Upper lobe of right lung (tissue), 1 donor: ENCODE measurements around the gene PUM2. TPM values are rescaled to one million over a fixed set of nuclear protein-coding genes. Genes with fewer than 3 reads are reported as not detected.

Experiments
- ATAC-seq: fragments of 200-7000 bp; cut with Tn5 transposase; one replicate; pipeline ENCODE4 v1.9.1; 2020; ENCODE audit warnings: mild to moderate bottlenecking, moderate library complexity
- DNase-seq: peaks from one replicate; pipeline ENCODE4 v3.0.0-alpha.2; 2020
- H3K27ac ChIP-seq: fragments of 200-600 bp; one replicate; pipeline ENCODE4 v1.8.0; 2022
- H3K27me3 ChIP-seq: fragments of 200-600 bp; one replicate; pipeline ENCODE4 v1.8.0; 2022; ENCODE audit warnings: mild to moderate bottlenecking
- H3K36me3 ChIP-seq: fragments of 200-600 bp; one replicate; pipeline ENCODE4 v1.8.0; 2022
- H3K4me1 ChIP-seq: fragments of 200-600 bp; one replicate; pipeline ENCODE4 v1.8.0; 2022
- H3K4me3 ChIP-seq: fragments of 200-600 bp; one replicate; pipeline ENCODE4 v1.8.0; 2022; ENCODE audit warnings: mild to moderate bottlenecking
- H3K9me3 ChIP-seq: fragments of 200-600 bp; one replicate; pipeline ENCODE4 v1.8.0; 2022
- intact Hi-C: fragments of 100-400 bp; cut with DNase I; formaldehyde crosslinking; loops from one replicate; pipeline ENCODE4 v1.11.0; 2022
- total RNA-seq: library from RNA; stranded (reverse); fragmentation: NEBNext Ultra II Directional; extraction: Animal tissue kit (Norgen Biotek cat#: 25700); gene quantifications from one replicate; pipeline ENCODE4 v1.2.1, GENCODE V29; 2021
- TF ChIP-seq, protein P1 (sequence below): fragments of 200-600 bp; IDR thresholded peaks from one replicate; pipeline ENCODE4 v1.8.0; 2022; ENCODE audit warnings: antibody characterized with exemption
- donor health status: DM: no; HTN: yes; CAD: no; lungs with severe emphysema.

The PUM2 gene
- total RNA-seq, 1 donor from 2014 or later: 116 TPM

DNA sequence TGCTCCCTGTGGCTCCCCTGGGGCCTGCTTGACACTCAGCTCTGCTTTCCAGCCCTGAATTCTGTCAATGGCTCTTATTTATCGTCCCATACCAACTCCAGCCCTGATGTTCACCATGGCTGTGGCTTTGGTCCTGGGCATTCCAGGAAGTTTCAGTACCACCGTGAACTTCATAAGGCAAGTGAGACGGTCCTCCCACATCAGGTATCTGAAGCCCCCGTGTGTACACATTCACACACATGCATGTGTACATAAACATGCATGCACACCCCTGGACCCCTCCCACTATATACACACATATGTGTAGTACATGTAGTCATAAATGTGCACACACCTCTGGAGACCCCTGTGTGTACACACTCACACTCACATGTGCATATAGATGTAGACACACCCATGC is 43.3 kb upstream of the PUM2 start:
- Histone ChIP-seq H3K36me3 (no peaks in the 10 kb centered on the region), H3K27me3 (no peaks in the 10 kb centered on the region), H3K4me1 (no peaks in the 10 kb centered on the region), H3K4me3 (no peak overlapping the region), H3K27ac (no peak overlapping the region), H3K9me3 (no peaks in the 10 kb centered on the region)
- ATAC-seq: no peak
- DNase-seq: no peak
- TF ChIP-seq, protein P1, sequence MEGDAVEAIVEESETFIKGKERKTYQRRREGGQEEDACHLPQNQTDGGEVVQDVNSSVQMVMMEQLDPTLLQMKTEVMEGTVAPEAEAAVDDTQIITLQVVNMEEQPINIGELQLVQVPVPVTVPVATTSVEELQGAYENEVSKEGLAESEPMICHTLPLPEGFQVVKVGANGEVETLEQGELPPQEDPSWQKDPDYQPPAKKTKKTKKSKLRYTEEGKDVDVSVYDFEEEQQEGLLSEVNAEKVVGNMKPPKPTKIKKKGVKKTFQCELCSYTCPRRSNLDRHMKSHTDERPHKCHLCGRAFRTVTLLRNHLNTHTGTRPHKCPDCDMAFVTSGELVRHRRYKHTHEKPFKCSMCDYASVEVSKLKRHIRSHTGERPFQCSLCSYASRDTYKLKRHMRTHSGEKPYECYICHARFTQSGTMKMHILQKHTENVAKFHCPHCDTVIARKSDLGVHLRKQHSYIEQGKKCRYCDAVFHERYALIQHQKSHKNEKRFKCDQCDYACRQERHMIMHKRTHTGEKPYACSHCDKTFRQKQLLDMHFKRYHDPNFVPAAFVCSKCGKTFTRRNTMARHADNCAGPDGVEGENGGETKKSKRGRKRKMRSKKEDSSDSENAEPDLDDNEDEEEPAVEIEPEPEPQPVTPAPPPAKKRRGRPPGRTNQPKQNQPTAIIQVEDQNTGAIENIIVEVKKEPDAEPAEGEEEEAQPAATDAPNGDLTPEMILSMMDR: no peak
- intact Hi-C loops: no loop called here

DNA sequence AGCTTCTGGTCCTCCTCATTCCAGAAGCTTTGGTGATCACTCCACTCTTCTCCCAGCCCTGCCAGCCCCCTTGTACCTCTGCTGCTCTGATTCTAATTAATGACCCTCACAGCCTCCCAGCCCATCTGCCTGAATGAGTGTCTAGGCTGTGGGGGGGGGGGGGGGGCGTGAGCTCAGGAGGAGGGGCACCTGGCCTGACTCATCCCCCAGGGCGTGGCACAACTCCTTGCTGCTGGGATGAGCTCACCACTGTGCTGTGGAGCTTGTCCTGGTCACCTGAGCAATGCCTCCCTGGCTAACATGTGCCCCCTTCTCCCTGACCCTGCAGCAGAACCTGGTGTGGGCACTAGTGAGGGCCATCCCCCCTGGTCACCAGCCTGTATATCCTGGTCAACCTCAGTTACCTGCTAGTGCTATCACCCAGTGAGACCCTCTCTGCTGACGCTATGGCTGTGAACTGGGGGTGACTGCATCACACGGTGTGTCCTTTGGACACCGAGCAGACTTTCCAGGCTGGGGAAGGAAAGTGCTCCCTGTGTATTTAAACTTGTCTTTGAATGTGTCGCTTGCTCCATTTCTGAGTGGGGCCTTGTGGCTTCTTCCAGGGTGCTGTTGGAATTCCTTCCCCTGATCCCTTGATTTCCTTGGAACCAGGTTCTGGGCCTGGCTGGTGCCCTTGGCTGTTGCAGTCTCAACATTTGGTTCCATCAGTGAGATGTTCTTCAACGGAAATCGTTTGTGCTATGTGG is 41.5 kb upstream of the PUM2 start:
- Histone ChIP-seq H3K36me3 (no peaks in the 10 kb centered on the region), H3K4me1 (no peaks in the 10 kb centered on the region), H3K27ac (no peak overlapping the region), H3K9me3 (no peaks in the 10 kb centered on the region), H3K27me3 (no peaks in the 10 kb centered on the region), H3K4me3 (no peak overlapping the region)
- TF ChIP-seq, protein P1: no peak
- ATAC-seq: no peak
- intact Hi-C loops: no loop called here
- no peak for DNase-seq

DNA sequence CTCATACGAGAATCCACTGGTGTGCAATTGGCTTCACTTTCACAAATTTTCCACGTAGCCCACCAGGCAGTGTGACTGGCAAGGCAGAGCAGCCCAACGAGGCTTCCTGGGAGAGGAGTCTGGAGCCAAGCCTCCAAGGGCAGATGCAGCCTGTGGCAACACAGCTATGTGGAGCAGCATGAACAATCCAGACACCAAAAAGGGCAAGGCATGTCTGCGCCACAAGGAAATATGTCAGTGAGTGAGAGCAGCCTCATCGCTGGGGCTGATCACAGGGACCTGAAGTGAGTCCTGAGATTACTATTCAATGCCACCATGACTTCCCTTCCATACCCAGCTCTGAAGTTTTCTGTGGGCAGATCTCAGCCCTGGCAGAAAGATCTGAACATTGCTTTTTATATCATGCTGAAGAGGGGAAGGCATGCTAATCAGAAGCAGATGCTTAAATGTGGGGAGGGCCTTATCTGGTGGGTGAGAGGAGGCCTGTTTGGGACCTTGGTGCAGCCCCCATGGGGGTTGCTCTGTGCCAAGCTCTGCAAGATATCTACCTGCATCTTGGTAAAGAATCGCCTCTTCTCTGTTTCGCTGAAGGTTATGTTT is 40.0 kb upstream of the PUM2 start:
- H3K4me1 ChIP-seq: no peaks in the 10 kb centered on the region
- no peaks in the 10 kb centered on the region for H3K27me3 ChIP-seq
- ATAC-seq (no peak), DNase-seq (no peak)
- no peaks in the 10 kb centered on the region for H3K9me3 ChIP-seq
- H3K27ac ChIP-seq: no peak overlapping the region
- TF ChIP-seq, protein P1: no peak
- no peaks in the 10 kb centered on the region for H3K36me3 ChIP-seq
- intact Hi-C loops: no loop called here
- H3K4me3 ChIP-seq: no peak overlapping the region

DNA sequence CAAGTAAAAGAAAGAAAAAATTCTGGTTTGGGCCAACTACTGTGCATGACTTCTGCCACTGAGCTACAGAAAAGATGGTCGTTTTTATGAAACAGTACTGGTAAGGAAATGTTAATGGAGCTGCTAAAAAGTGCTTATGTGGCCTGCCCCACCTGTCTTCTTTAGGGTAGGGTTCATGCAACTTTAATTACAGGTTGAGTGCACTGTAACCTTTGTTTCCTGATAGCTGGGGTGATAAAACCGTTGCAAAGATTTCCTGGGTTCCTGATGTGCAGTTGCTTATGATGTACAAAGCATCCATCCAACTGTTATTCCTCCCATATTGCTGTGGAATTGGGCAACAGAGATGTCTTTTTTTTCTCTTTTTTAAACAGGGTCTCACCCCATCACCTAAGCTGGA is 34.3 kb upstream of the PUM2 start:
- Histone ChIP-seq H3K27me3 (no peaks in the 10 kb centered on the region), H3K36me3 (no peaks in the 10 kb centered on the region), H3K27ac (no peak overlapping the region), H3K4me3 (no peak overlapping the region), H3K9me3 (no peaks in the 10 kb centered on the region), H3K4me1 (no peaks in the 10 kb centered on the region)
- TF ChIP-seq, protein P1: no peak
- intact Hi-C loops: no loop called here
- ATAC-seq: no peak
- no peak for DNase-seq

DNA sequence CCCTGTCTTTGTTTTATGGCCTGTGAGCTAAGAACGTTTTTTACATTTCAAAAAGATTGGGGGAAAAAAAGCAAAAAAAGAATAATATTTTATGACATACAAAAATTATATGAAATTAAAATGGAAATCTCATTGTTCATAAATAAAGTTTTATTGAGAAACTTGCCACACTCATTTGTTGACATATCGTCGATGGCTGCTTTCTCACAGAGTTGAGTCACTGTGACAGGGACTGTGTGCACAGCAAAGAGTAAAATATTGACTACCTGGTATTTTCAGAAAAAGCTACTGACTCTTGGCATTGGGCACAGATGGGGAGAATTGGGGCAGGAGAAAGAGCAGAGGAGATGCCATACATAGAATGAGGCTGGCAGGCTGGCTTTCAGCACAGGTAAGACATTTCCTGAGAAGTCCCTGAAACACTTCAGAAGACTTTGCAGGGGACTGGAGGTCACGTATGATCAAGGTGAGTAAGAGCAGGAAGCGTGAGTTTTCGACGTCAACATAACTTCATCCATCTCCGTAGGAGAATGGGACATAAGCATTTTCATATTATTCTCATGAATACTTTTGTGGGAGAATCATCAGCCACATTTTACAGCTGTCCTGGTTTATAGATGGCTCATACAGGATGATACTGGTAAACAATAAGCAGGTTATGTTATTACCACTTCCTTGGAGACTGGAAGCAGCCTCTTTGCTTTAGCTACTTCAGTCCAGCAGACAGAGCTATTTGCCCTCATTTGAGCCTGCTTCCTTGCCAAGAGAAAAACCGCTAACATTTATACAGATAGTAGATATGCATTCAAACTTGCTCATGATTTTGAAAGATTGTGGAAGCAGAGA is 32.5 kb upstream of the PUM2 start:
- H3K36me3 ChIP-seq: no peaks in the 10 kb centered on the region
- ATAC-seq (no peak), DNase-seq (no peak)
- intact Hi-C loops: no loop called here
- H3K9me3 ChIP-seq: no peaks in the 10 kb centered on the region
- TF ChIP-seq, protein P1: no peak
- H3K27me3 ChIP-seq: no peaks in the 10 kb centered on the region
- H3K27ac ChIP-seq: no peak overlapping the region
- H3K4me1 ChIP-seq: peaks cover 2% of the 10 kb centered on the region
- no peak overlapping the region for H3K4me3 ChIP-seq
